ENCODE data around the gene FAM184A. TPM values are rescaled to one million over a fixed set of nuclear protein-coding genes. Genes with fewer than 3 reads are reported as not detected.

The FAM184A gene
- total and polyA plus RNA-seq, 2 donors from 2014 or later: 3.4 to 9.0 TPM

DNA sequence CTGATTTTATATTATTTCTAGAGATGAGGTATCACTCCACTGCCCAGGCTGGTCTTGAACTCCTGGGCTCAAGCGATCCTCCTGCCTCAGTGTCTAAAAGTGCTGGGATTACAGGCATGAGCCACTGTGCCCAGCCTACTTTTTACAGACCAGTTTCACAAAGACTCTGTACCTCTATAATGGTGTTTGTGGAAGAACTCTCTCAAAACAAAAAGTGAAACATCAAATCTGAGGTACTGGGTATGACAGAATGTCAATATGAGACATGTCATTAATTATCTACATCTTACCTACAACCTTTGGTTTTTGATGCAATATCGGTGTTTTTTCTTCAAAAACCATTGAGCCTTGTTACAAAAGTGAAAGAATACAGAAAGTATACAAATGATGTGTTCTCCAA lies 94.1 kb downstream of the FAM184A start:
- intact Hi-C loops (cut with DNase I): no loop called here
- FAIRE-seq: no peak
- Histone ChIP-seq H3K9ac (ENCODE audit: low read length in 3 of 3) (no peak overlapping the region), H3K27me3 (ENCODE audit: control insufficient read depth, insufficient read depth, low read length) (no peaks in the 10 kb centered on the region), H3K4me1 (ENCODE audit: control insufficient read depth in 2 of 3, insufficient read depth in 2 of 3, low read depth in 1 of 3, low read length in 3 of 3) (no peaks in the 10 kb centered on the region), H3K27ac (ENCODE audit: low read depth in 2 of 2, low read length in 2 of 2) (no peak overlapping the region), H3K9me3 (ENCODE audit: control insufficient read depth in 2 of 3, insufficient read depth in 1 of 3, low read length in 3 of 3) (no peaks in the 10 kb centered on the region), H3K4me3 (ENCODE audit: low read length in 3 of 3) (no peak overlapping the region), H3K36me3 (ENCODE audit: control insufficient read depth in 2 of 3, insufficient read depth in 3 of 3, low read length in 3 of 3) (no peaks in the 10 kb centered on the region)
- no peak for DNase-seq
- TF ChIP-seq, protein P1, sequence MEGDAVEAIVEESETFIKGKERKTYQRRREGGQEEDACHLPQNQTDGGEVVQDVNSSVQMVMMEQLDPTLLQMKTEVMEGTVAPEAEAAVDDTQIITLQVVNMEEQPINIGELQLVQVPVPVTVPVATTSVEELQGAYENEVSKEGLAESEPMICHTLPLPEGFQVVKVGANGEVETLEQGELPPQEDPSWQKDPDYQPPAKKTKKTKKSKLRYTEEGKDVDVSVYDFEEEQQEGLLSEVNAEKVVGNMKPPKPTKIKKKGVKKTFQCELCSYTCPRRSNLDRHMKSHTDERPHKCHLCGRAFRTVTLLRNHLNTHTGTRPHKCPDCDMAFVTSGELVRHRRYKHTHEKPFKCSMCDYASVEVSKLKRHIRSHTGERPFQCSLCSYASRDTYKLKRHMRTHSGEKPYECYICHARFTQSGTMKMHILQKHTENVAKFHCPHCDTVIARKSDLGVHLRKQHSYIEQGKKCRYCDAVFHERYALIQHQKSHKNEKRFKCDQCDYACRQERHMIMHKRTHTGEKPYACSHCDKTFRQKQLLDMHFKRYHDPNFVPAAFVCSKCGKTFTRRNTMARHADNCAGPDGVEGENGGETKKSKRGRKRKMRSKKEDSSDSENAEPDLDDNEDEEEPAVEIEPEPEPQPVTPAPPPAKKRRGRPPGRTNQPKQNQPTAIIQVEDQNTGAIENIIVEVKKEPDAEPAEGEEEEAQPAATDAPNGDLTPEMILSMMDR (IDR thresholded peaks at IDR 0.05; ENCODE audit: borderline replicate concordance, extremely low read depth, insufficient read depth): no peak

DNA sequence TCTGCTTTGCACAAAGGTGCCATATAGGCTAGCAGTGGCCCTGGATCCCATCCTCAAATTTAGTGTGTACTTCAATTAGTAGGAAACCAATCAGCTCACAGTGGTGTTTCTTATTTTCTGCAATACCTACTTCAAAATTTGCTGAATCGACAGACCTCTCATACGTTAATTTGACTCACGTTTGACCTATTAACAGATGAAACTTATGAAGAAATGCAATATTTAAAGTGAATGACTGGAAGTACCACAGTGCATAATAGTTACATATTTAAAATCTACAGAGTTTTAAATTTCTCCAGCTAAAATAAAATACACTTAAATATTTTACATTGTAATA lies 95.9 kb downstream of the FAM184A start:
- Histone ChIP-seq H3K27ac (ENCODE audit: low read depth in 2 of 2, low read length in 2 of 2) (no peak overlapping the region), H3K9ac (ENCODE audit: low read length in 3 of 3) (no peak overlapping the region), H3K4me1 (ENCODE audit: control insufficient read depth in 2 of 3, insufficient read depth in 2 of 3, low read depth in 1 of 3, low read length in 3 of 3) (no peaks in the 10 kb centered on the region), H3K4me3 (ENCODE audit: low read length in 3 of 3) (no peak overlapping the region), H3K27me3 (ENCODE audit: control insufficient read depth, insufficient read depth, low read length) (no peaks in the 10 kb centered on the region), H3K9me3 (ENCODE audit: control insufficient read depth in 2 of 3, insufficient read depth in 1 of 3, low read length in 3 of 3) (no peaks in the 10 kb centered on the region), H3K36me3 (ENCODE audit: control insufficient read depth in 2 of 3, insufficient read depth in 3 of 3, low read length in 3 of 3) (no peaks in the 10 kb centered on the region)
- TF ChIP-seq, protein P1 (IDR thresholded peaks at IDR 0.05; ENCODE audit: borderline replicate concordance, extremely low read depth, insufficient read depth): no peak
- FAIRE-seq (no peak), DNase-seq (no peak)
- intact Hi-C loops (cut with DNase I): no loop called here

DNA sequence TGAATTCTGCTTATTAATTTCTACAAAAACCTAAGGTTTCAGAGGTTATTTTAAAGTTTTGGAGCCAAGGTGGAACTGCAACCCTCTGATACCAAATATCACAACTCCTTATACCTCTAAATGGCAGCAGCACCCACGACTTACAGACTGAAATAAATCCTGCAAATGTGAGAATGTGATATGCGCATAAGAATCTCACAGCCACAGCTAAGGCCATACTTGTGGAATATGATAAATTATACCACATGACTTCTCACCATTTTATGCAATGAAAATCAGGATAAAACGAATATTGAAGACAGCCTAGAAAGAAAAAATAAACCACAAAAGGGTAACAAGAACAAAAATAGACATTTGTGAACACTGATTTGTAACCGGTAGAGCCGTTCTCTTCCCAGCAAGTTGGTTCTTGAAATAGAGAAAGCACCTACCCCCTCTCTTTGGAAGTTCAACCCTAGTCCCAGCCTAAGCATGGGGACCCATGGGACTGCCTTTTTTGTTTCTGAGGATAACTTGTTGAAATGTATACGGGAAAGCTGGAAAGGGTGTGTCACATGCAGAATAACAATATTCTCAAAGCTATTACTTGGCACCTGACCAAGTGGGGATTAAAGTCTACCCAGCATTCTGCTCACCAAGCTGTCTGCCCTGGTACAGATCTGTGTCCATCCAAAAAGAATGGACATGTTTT lies 96.4 kb downstream of the FAM184A start:
- Histone ChIP-seq H3K36me3 (ENCODE audit: control insufficient read depth in 2 of 3, insufficient read depth in 3 of 3, low read length in 3 of 3) (no peaks in the 10 kb centered on the region), H3K27me3 (ENCODE audit: control insufficient read depth, insufficient read depth, low read length) (no peaks in the 10 kb centered on the region), H3K4me3 (ENCODE audit: low read length in 3 of 3) (no peak overlapping the region), H3K27ac (ENCODE audit: low read depth in 2 of 2, low read length in 2 of 2) (no peak overlapping the region), H3K9me3 (ENCODE audit: control insufficient read depth in 2 of 3, insufficient read depth in 1 of 3, low read length in 3 of 3) (no peaks in the 10 kb centered on the region), H3K9ac (ENCODE audit: low read length in 3 of 3) (no peak overlapping the region), H3K4me1 (ENCODE audit: control insufficient read depth in 2 of 3, insufficient read depth in 2 of 3, low read depth in 1 of 3, low read length in 3 of 3) (no peaks in the 10 kb centered on the region)
- intact Hi-C loops (cut with DNase I): no loop called here
- DNase-seq (no peak), FAIRE-seq (no peak)
- TF ChIP-seq, protein P1 (IDR thresholded peaks at IDR 0.05; ENCODE audit: borderline replicate concordance, extremely low read depth, insufficient read depth): no peak

DNA sequence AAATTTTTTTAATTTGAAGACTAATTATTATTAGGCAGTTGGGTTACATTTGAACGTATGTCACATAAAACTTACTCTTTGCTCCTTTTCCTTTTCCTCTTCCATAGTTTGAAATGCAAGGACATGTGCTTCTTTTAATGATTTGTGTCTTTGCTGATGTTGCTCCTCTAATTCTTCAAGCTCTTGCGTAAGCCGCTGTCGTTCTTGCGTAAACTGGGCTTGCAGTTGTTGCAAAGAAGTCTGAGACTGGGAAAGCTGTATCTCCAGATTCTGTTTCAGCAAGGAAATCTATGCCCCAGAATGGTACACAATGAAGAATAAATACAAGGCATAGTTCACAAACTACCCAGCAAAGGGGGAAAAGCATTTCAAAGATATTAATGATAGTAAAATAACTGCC lies 98.4 kb downstream of the FAM184A start:
- H3K27ac ChIP-seq (ENCODE audit: low read depth in 2 of 2, low read length in 2 of 2): no peak overlapping the region
- TF ChIP-seq, protein P1 (IDR thresholded peaks at IDR 0.05; ENCODE audit: borderline replicate concordance, extremely low read depth, insufficient read depth): no peak
- intact Hi-C loops (cut with DNase I): no loop called here
- H3K36me3 ChIP-seq (ENCODE audit: control insufficient read depth in 2 of 3, insufficient read depth in 3 of 3, low read length in 3 of 3): no peaks in the 10 kb centered on the region
- H3K4me1 ChIP-seq (ENCODE audit: control insufficient read depth in 2 of 3, insufficient read depth in 2 of 3, low read depth in 1 of 3, low read length in 3 of 3): no peaks in the 10 kb centered on the region
- no peak overlapping the region for H3K4me3 ChIP-seq (ENCODE audit: low read length in 3 of 3)
- no peaks in the 10 kb centered on the region for H3K27me3 ChIP-seq (ENCODE audit: control insufficient read depth, insufficient read depth, low read length)
- H3K9ac ChIP-seq (ENCODE audit: low read length in 3 of 3): no peak overlapping the region
- H3K9me3 ChIP-seq (ENCODE audit: control insufficient read depth in 2 of 3, insufficient read depth in 1 of 3, low read length in 3 of 3): no peaks in the 10 kb centered on the region
- FAIRE-seq: no peak
- no peak for DNase-seq

Data from kidney (tissue), 14 donors.